ENCODE measurements around the gene WFS1. TPM values are rescaled to one million over a fixed set of nuclear protein-coding genes. Genes with fewer than 3 reads are reported as not detected.

The WFS1 gene
- total and polyA plus RNA-seq, 9 donors, result 10.5 to 28.2 (median 23.7) TPM

GRCh38 chr4:6248394-6248793 is 21.3 kb upstream of the WFS1 start:
- Histone ChIP-seq H3K4me1 (ENCODE audit: control insufficient read depth, insufficient read depth, low read length) (peaks cover 4% of the 10 kb centered on the region), H3K9me3 (replicated peaks; ENCODE audit: control insufficient read depth, low read depth, low read length) (no peaks in the 10 kb centered on the region), H3K4me3 (ENCODE audit: low read length) (no peak overlapping the region), H3K27ac (ENCODE audit: low read length) (no peak overlapping the region), H3K27me3 (ENCODE audit: control insufficient read depth, insufficient read depth, low read length) (peaks cover 50% of the 10 kb centered on the region), H3K36me3 (ENCODE audit: control insufficient read depth, insufficient read depth, low read length) (no peaks in the 10 kb centered on the region)
- DNase-seq, result no peak
- 75% methylated on average over 6 of the region's 10 CpGs for WGBS (ENCODE audit: insufficient coverage)

GRCh38 chr4:6250235-6250983 is 19.2 kb upstream of the WFS1 start:
- Histone ChIP-seq H3K36me3 (ENCODE audit: control insufficient read depth, insufficient read depth, low read length) (no peaks in the 10 kb centered on the region), H3K4me3 (ENCODE audit: low read length) (no peak overlapping the region), H3K9me3 (replicated peaks; ENCODE audit: control insufficient read depth, low read depth, low read length) (no peaks in the 10 kb centered on the region), H3K27ac (ENCODE audit: low read length) (no peak overlapping the region), H3K4me1 (ENCODE audit: control insufficient read depth, insufficient read depth, low read length) (peaks cover 2% of the 10 kb centered on the region), H3K27me3 (ENCODE audit: control insufficient read depth, insufficient read depth, low read length) (peaks cover 34% of the 10 kb centered on the region)
- DNase-seq, result peak; percentile 73
- 12% methylated on average over 5 of the region's 15 CpGs for WGBS (ENCODE audit: insufficient coverage)

DNA sequence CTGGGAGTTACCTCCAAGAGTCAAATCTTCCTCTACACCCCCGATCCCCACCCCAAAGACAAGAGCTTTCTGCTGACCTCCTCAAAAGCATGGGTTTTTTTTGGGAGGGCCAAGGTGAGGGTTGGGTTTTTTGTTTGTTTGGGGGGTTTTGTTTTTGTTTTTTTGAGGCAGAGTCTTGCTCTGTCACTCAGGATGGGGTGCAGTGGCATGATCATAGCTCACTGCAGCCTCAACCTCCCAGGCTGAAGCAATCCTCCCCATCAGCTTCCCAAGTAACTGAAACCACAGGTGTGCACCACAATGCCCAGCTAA is 18.7 kb upstream of the WFS1 start:
- no CpG with 5 or more reads among the region's 1 CpG for WGBS (ENCODE audit: insufficient coverage)
- DNase-seq, result no peak

GRCh38 chr4:6251365-6251764 is 18.3 kb upstream of the WFS1 start:
- H3K4me1 ChIP-seq (ENCODE audit: control insufficient read depth, insufficient read depth, low read length), result no peaks in the 10 kb centered on the region
- 90% methylated on average over 14 of the region's 14 CpGs for WGBS (ENCODE audit: insufficient coverage)
- no peak for DNase-seq

More for the DNA sequence above, 18.7 kb upstream of the WFS1 start:
- H3K4me3 ChIP-seq (ENCODE audit: low read length), result no peak overlapping the region
- H3K27me3 ChIP-seq (ENCODE audit: control insufficient read depth, insufficient read depth, low read length), result peaks cover 29% of the 10 kb centered on the region
- H3K9me3 ChIP-seq (replicated peaks; ENCODE audit: control insufficient read depth, low read depth, low read length), result no peaks in the 10 kb centered on the region
- H3K36me3 ChIP-seq (ENCODE audit: control insufficient read depth, insufficient read depth, low read length), result no peaks in the 10 kb centered on the region
- H3K27ac ChIP-seq (ENCODE audit: low read length), result no peak overlapping the region
- no peaks in the 10 kb centered on the region for H3K4me1 ChIP-seq (ENCODE audit: control insufficient read depth, insufficient read depth, low read length)

GRCh38 chr4:6252051-6252450 is 17.6 kb upstream of the WFS1 start:
- no peaks in the 10 kb centered on the region for H3K4me1 ChIP-seq (ENCODE audit: control insufficient read depth, insufficient read depth, low read length)
- H3K9me3 ChIP-seq (replicated peaks; ENCODE audit: control insufficient read depth, low read depth, low read length), result no peaks in the 10 kb centered on the region
- 68% methylated on average over 8 of the region's 8 CpGs for WGBS (ENCODE audit: insufficient coverage)
- no peaks in the 10 kb centered on the region for H3K36me3 ChIP-seq (ENCODE audit: control insufficient read depth, insufficient read depth, low read length)
- H3K27ac ChIP-seq (ENCODE audit: low read length), result no peak overlapping the region
- DNase-seq, result no peak
- no peak overlapping the region for H3K4me3 ChIP-seq (ENCODE audit: low read length)
- peaks cover 19% of the 10 kb centered on the region for H3K27me3 ChIP-seq (ENCODE audit: control insufficient read depth, insufficient read depth, low read length)

More at GRCh38 chr4:6251365-6251764, 18.3 kb upstream of the WFS1 start:
- Histone ChIP-seq H3K9me3 (replicated peaks; ENCODE audit: control insufficient read depth, low read depth, low read length) (no peaks in the 10 kb centered on the region), H3K27me3 (ENCODE audit: control insufficient read depth, insufficient read depth, low read length) (peaks cover 24% of the 10 kb centered on the region), H3K4me3 (ENCODE audit: low read length) (no peak overlapping the region), H3K27ac (ENCODE audit: low read length) (no peak overlapping the region), H3K36me3 (ENCODE audit: control insufficient read depth, insufficient read depth, low read length) (no peaks in the 10 kb centered on the region)

DNA sequence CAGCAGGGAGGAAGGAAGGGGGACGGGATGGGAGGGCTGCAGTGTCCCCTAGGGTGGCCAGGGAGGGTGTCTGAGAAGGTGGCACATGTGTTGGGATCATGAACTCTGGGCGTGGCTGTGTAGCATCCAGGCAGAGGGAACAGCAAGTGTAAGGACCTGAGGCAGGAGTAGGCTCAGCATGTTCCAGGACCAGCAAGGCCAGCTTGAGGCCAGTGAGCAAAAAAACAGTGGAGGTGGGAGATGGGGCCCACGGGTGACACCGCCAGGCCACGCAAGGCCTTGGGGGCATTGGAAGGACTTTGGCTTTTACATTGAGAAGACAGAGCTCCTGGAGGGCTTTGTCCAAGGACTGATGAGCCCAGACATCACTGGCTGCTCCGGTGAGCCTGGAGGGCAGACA is 16.5 kb upstream of the WFS1 start:
- 77% methylated on average over 5 of the region's 6 CpGs for WGBS (ENCODE audit: insufficient coverage)
- Histone ChIP-seq H3K36me3 (ENCODE audit: control insufficient read depth, insufficient read depth, low read length) (no peaks in the 10 kb centered on the region), H3K4me3 (ENCODE audit: low read length) (no peak overlapping the region), H3K27me3 (ENCODE audit: control insufficient read depth, insufficient read depth, low read length) (peaks cover 13% of the 10 kb centered on the region), H3K4me1 (ENCODE audit: control insufficient read depth, insufficient read depth, low read length) (no peaks in the 10 kb centered on the region), H3K9me3 (replicated peaks; ENCODE audit: control insufficient read depth, low read depth, low read length) (no peaks in the 10 kb centered on the region), H3K27ac (ENCODE audit: low read length) (no peak overlapping the region)
- no peak for DNase-seq

DNA sequence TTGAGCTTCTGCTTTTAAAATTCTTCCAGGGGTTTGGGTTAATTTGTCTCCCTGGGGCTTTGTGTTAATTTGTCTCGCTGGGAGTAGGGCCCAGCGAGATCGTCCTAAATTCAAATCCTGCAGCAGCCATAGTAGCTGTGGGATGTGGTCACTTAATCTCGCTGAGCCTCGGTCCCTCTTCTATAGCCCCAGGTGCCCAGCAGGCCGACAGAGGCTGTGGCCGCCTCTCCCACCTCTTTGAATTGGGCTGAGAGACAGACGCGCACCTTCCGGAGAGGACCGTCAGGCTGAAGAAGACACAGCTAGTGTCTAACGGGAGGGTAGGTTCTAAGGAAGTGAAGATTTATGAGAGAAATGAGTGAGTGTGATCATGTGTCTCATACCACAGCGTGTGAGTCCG is 15.7 kb upstream of the WFS1 start:
- peaks cover 7% of the 10 kb centered on the region for H3K27me3 ChIP-seq (ENCODE audit: control insufficient read depth, insufficient read depth, low read length)
- no peak overlapping the region for H3K27ac ChIP-seq (ENCODE audit: low read length)
- no peaks in the 10 kb centered on the region for H3K36me3 ChIP-seq (ENCODE audit: control insufficient read depth, insufficient read depth, low read length)
- no peaks in the 10 kb centered on the region for H3K4me1 ChIP-seq (ENCODE audit: control insufficient read depth, insufficient read depth, low read length)
- H3K4me3 ChIP-seq (ENCODE audit: low read length), result no peak overlapping the region
- no peak for DNase-seq
- 77% methylated on average over 8 of the region's 14 CpGs for WGBS (ENCODE audit: insufficient coverage)
- no peaks in the 10 kb centered on the region for H3K9me3 ChIP-seq (replicated peaks; ENCODE audit: control insufficient read depth, low read depth, low read length)

- 75% methylated on average over 5 of the region's 9 CpGs for WGBS (ENCODE audit: insufficient coverage)
- no peaks in the 10 kb centered on the region for H3K4me1 ChIP-seq (ENCODE audit: control insufficient read depth, insufficient read depth, low read length)
- DNase-seq, result no peak
- no peak overlapping the region for H3K4me3 ChIP-seq (ENCODE audit: low read length)
- H3K36me3 ChIP-seq (ENCODE audit: control insufficient read depth, insufficient read depth, low read length), result no peaks in the 10 kb centered on the region
- no peaks in the 10 kb centered on the region for H3K9me3 ChIP-seq (replicated peaks; ENCODE audit: control insufficient read depth, low read depth, low read length)
- H3K27ac ChIP-seq (ENCODE audit: low read length), result no peak overlapping the region
- H3K27me3 ChIP-seq (ENCODE audit: control insufficient read depth, insufficient read depth, low read length), result no peaks in the 10 kb centered on the region
These were observed 13.5 kb upstream of the WFS1 start for GRCh38 chr4:6256141-6256540.

DNA sequence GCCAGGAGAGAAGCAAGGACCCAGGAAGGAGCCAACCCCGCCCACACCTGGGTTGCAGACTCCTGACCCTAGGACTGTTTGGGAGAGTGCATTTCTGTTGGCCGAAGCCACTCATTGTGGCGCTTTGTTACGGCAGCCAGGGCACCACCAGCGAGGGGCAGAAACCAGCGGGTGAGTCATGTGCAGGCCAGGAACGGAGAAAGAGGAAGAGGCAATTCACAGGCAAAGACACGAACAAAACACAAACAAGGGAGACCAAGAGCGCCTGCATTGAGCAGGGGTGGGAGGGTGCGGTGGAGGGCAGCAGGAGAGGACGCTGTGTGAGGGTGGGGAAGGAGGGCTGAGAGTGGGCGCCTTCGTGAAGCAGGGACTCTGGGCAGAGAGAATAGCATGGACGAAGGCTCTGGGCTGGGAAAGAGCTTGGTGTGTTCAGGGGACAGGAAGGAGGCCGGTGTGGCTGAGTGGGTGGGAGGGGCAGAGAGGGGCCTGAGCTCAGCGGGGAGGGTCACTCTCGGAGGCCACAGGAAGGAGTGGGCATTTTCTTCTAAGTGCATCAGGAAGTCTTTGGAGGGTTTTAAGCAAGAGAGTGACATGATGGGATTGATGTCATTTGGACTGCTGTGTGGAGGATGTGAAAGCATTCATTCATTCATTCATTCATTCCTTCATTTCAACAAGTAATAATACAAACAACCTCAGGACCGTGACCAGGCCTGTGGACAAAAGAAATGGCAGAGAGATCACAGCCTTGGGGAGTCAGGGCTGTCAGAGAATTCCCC is 12.2 kb upstream of the WFS1 start:
- WGBS (ENCODE audit: insufficient coverage), result 46% methylated on average over 13 of the region's 18 CpGs

GRCh38 chr4:6258026-6258360 is 11.7 kb upstream of the WFS1 start:
- Histone ChIP-seq H3K36me3 (ENCODE audit: control insufficient read depth, insufficient read depth, low read length) (no peaks in the 10 kb centered on the region), H3K27me3 (ENCODE audit: control insufficient read depth, insufficient read depth, low read length) (peaks cover 4% of the 10 kb centered on the region), H3K4me1 (ENCODE audit: control insufficient read depth, insufficient read depth, low read length) (no peaks in the 10 kb centered on the region), H3K4me3 (ENCODE audit: low read length) (no peak overlapping the region), H3K9me3 (replicated peaks; ENCODE audit: control insufficient read depth, low read depth, low read length) (no peaks in the 10 kb centered on the region), H3K27ac (ENCODE audit: low read length) (no peak overlapping the region)
- DNase-seq, result no peak
- 83% methylated on average over 1 of the region's 5 CpGs for WGBS (ENCODE audit: insufficient coverage)

More for the DNA sequence above, 12.2 kb upstream of the WFS1 start:
- no peaks in the 10 kb centered on the region for H3K36me3 ChIP-seq (ENCODE audit: control insufficient read depth, insufficient read depth, low read length)
- no peaks in the 10 kb centered on the region for H3K4me1 ChIP-seq (ENCODE audit: control insufficient read depth, insufficient read depth, low read length)
- H3K27me3 ChIP-seq (ENCODE audit: control insufficient read depth, insufficient read depth, low read length), result peaks cover 3% of the 10 kb centered on the region
- H3K9me3 ChIP-seq (replicated peaks; ENCODE audit: control insufficient read depth, low read depth, low read length), result no peaks in the 10 kb centered on the region
- no peak overlapping the region for H3K4me3 ChIP-seq (ENCODE audit: low read length)
- no peak for DNase-seq
- no peak overlapping the region for H3K27ac ChIP-seq (ENCODE audit: low read length)

Measured in muscle of leg (tissue), 11 donors.